ENCODE data around the gene ACYP2.

DNA sequence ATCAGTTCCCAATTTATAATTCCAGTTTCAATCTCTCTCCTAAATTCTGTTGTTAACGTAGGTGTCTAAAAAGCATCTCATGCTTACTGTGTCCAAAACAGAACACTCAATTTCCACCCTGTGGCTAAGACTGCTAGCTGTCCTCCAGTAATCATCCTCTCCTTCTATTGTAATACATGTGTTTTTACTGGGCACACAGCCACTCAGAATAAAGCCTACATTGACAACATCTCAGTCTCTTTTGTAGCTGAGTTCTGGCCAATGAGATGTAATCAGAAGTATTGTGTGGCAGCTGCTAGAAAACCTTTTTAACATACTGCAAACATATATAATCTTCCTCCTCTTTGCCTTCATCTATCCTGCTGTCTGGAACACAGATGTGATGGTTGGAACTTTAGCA, 170.0 kb downstream of the ACYP2 start:
- no peak for TF ChIP-seq POLR2A (IDR thresholded peaks at IDR 0.05)
- TF ChIP-seq, protein P1, sequence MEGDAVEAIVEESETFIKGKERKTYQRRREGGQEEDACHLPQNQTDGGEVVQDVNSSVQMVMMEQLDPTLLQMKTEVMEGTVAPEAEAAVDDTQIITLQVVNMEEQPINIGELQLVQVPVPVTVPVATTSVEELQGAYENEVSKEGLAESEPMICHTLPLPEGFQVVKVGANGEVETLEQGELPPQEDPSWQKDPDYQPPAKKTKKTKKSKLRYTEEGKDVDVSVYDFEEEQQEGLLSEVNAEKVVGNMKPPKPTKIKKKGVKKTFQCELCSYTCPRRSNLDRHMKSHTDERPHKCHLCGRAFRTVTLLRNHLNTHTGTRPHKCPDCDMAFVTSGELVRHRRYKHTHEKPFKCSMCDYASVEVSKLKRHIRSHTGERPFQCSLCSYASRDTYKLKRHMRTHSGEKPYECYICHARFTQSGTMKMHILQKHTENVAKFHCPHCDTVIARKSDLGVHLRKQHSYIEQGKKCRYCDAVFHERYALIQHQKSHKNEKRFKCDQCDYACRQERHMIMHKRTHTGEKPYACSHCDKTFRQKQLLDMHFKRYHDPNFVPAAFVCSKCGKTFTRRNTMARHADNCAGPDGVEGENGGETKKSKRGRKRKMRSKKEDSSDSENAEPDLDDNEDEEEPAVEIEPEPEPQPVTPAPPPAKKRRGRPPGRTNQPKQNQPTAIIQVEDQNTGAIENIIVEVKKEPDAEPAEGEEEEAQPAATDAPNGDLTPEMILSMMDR (IDR thresholded peaks at IDR 0.05) = no peak
